Activated T-helper 17 cell treated with anti-CD3 and anti-CD28 coated beads, Interleukin-2, amount 50 U/mL, for 72 hours (primary cell): Measurements from ENCODE around the gene CHN2. TPM values are rescaled to one million over a fixed set of nuclear protein-coding genes. Genes with fewer than 3 reads are reported as not detected.
A peak's percentile ranks its signal among the peaks of the same experiment; 100 is the strongest.

Experiments
- ATAC-seq: fragments of 150-1000 bp; cut with Tn5 transposase; replicated peaks from 2 replicates; pipeline ENCODE4 v1.10.0; 2021; ENCODE audit warnings: mild to moderate bottlenecking, moderate library complexity
- H3K27ac Mint-ChIP-seq: one replicate; pipeline ENCODE4 v1.8.0; 2022; ENCODE audit warnings: mixed read lengths
- H3K27me3 Mint-ChIP-seq: one replicate; pipeline ENCODE4 v1.8.0; 2022; ENCODE audit warnings: mixed read lengths
- H3K36me3 Mint-ChIP-seq: one replicate; pipeline ENCODE4 v1.8.0; 2022; ENCODE audit warnings: low read depth, mild to moderate bottlenecking, mixed read lengths
- H3K4me1 Mint-ChIP-seq: one replicate; pipeline ENCODE4 v1.8.0; 2022; ENCODE audit warnings: mixed read lengths
- H3K4me3 Mint-ChIP-seq: one replicate; pipeline ENCODE4 v1.8.0; 2022; ENCODE audit warnings: mild to moderate bottlenecking, mixed read lengths
- H3K9me3 Mint-ChIP-seq: one replicate; pipeline ENCODE4 v1.8.0; 2022; ENCODE audit warnings: mixed read lengths
- total RNA-seq, 2 donors: library from RNA; stranded (reverse); gene quantifications; one replicate each; pipeline ENCODE4 v1.2.3, GENCODE V29; 2022

CHN2 gene
- total RNA-seq, 2 donors from 2014 or later: 0.85 TPM; not detected in 1

DNA sequence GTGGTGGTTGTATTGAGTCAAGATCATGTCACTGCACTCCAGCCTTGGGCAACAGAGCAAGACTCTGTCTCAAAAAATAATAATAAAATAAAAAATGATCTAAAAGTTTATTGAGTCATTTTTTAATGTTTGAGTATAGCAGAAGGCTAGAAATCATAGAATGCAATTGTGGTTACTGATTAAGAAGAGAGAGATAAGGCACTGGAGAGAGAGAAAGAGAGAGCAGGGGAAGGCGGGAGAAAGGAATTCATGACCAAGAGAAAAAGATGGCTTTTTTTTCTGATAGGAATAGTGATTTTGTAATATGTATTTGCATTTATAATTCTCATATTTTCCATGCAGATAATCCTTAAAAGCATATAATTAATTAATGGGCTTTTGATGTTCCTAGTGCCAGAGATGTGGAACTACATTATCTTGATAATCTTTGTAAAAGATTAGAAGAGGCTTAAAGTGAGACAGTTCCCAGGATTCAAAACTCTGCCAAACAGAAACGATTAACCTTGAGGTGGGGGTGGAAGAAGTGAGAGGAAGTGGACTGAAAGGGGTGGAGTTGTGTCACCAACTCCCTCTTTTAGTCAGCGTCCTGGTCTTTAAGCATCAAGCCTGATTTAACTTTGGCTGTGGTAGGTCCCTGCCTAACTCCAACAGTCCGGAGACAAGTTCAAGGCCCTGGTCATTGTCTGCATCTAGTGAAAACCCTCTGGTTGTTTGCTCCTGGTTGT is 76.2 kb downstream of the CHN2 start:
- Mint-ChIP-seq H3K4me3 (no peak overlapping the region), H3K27me3 (peaks cover 3% of the 10 kb centered on the region), H3K4me1 (no peaks in the 10 kb centered on the region), H3K36me3 (no peaks in the 10 kb centered on the region), H3K27ac (no peak overlapping the region), H3K9me3 (no peaks in the 10 kb centered on the region)
- peak; percentile 74 for ATAC-seq

DNA sequence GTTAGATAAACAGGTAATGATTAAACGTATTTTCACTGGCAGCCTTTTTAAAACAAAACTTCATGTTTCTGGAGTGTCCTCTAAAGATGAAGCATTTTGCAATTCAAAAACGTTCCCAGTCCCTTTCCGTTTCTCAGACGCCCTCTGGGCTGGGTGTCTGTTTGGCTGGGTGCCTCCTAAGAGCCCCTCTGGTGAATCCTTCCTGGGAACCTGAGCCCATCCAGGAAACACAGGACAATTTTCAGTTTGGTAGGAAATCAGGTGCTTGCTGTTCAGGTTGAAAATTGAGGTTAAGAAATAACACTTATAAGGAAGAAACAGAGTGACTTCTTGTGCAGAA is 76.7 kb downstream of the CHN2 start:
- ATAC-seq: no peak
- no peak overlapping the region for H3K27ac Mint-ChIP-seq
- H3K9me3 Mint-ChIP-seq: no peaks in the 10 kb centered on the region
- no peaks in the 10 kb centered on the region for H3K4me1 Mint-ChIP-seq
- H3K27me3 Mint-ChIP-seq: peaks cover 3% of the 10 kb centered on the region
- H3K36me3 Mint-ChIP-seq: no peaks in the 10 kb centered on the region
- H3K4me3 Mint-ChIP-seq: no peak overlapping the region

DNA sequence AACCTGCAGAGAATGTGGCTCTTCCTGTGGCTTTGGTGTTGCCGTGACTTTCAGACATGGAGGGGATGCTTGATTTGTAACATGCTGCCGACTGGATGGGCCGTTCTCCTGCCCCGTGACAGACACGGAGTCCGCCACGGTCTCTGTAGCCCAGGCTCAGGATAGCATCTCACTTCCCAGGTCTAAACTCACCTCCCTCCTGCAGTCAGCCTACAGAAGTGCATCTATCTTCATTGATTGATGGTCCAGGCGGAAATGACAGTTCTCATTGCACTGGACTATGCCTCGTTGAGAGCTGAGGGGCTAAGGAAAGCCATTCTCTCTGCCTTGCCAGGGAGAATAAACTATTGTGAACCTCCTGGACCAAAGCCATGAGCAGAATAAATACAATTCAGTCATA is 77.5 kb downstream of the CHN2 start:
- no peaks in the 10 kb centered on the region for H3K4me1 Mint-ChIP-seq
- no peaks in the 10 kb centered on the region for H3K36me3 Mint-ChIP-seq
- no peaks in the 10 kb centered on the region for H3K9me3 Mint-ChIP-seq
- H3K4me3 Mint-ChIP-seq: no peak overlapping the region
- peaks cover 3% of the 10 kb centered on the region for H3K27me3 Mint-ChIP-seq
- ATAC-seq: no peak
- H3K27ac Mint-ChIP-seq: no peak overlapping the region

DNA sequence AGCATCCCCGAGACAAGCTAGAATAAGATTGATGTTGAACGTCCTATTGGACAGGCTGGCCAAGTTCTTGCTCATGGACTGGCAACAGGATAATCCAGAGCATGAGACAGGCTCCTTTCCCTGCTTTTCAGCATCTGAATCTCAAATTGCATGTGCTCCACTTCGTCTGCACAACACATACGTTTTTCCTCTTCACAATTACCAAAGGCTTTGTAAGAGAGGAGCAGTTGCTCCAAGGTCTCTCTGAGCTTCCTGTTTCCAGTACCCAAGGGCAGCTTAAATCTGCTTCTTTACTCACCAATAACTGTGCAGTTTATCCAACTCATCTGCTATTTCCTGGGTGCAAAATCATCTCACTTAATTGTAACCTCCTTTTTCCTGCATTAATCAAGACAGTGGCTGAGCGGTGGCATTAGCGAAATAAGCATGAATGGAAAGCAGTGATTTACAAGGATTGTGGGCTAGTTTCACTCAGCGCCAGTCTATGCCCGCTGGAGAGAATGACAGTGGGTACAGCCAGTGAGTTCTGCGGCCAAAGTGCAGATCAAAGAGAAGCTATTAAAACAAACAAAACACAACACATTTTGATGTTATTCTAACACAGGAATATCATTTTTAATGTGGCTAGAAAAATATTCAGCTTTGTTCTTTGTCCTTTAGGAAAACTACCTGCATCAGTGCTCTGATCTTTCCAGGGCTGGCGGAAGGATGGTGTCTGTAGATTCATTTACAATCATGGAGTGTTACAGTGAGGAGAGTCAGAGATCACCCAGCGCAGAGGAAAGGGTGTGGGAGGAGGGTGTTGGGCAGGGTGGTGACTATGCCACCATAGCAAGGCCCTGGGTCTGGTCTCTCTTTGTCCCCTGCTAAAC is 79.8 kb downstream of the CHN2 start:
- H3K27me3 Mint-ChIP-seq: peaks cover 3% of the 10 kb centered on the region
- H3K36me3 Mint-ChIP-seq: no peaks in the 10 kb centered on the region
- H3K27ac Mint-ChIP-seq: no peak overlapping the region
- H3K9me3 Mint-ChIP-seq: no peaks in the 10 kb centered on the region
- no peak overlapping the region for H3K4me3 Mint-ChIP-seq
- H3K4me1 Mint-ChIP-seq: no peaks in the 10 kb centered on the region
- ATAC-seq: no peak

DNA sequence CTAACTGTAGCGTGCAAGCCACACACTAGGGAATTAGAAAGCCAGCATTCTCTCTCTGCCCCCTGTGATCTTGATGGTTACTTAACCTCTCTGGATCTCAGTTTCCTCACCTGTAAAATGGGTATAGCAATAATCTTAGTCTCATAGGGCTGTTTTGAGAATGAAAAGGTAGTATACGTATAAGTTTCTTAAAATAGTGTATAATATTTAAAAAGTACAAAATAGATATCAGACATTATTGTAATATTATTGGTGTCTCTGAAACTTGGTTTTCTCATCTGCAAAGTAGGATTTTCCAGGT is 80.4 kb downstream of the CHN2 start:
- no peaks in the 10 kb centered on the region for H3K4me1 Mint-ChIP-seq
- H3K36me3 Mint-ChIP-seq: no peaks in the 10 kb centered on the region
- H3K9me3 Mint-ChIP-seq: no peaks in the 10 kb centered on the region
- H3K4me3 Mint-ChIP-seq: no peak overlapping the region
- ATAC-seq: no peak
- no peak overlapping the region for H3K27ac Mint-ChIP-seq
- peaks cover 3% of the 10 kb centered on the region for H3K27me3 Mint-ChIP-seq

DNA sequence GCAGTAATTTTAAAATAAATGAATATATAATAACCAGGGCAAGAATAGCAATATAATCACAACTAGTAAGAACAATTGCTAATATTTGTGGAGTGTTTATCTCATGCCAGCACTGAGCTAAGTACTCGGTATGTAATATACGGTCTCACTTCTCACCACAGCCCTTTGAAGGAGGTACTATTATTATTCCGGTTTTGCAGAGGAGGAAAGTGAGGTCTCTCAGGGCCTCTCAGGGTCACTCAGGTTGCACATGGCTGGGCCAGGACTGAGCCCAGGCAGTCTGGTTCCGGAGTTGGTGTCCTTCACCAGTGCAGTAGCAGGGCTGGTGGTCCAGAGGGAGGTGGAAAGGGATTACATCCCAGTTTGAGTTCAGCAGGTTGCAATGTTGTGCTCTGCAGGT is 80.9 kb downstream of the CHN2 start:
- H3K9me3 Mint-ChIP-seq: no peaks in the 10 kb centered on the region
- no peak for ATAC-seq
- H3K4me3 Mint-ChIP-seq: no peak overlapping the region
- no peak overlapping the region for H3K27ac Mint-ChIP-seq
- no peaks in the 10 kb centered on the region for H3K4me1 Mint-ChIP-seq
- peaks cover 3% of the 10 kb centered on the region for H3K27me3 Mint-ChIP-seq
- H3K36me3 Mint-ChIP-seq: no peaks in the 10 kb centered on the region

DNA sequence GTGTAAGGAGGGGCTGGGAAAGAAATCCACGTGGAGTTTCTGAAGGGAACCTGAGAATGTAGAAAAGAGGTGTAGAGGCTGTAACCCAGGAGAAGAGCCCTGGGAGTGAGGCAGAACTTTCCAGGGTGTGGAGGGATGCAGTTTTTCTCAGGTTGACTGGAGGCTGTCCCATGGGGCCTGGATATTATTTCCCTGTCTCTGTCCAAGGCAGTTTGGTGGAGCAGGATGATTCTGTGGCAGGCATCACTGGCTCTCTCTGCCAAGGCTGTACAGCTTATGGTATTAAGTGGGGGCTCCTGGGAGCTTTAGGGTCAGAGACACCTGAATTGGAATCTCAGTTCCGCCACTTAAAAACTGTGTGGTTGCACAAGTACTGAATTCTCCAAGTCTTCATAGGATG is 81.6 kb downstream of the CHN2 start:
- Mint-ChIP-seq H3K4me3 (no peak overlapping the region), H3K9me3 (no peaks in the 10 kb centered on the region), H3K36me3 (no peaks in the 10 kb centered on the region), H3K4me1 (no peaks in the 10 kb centered on the region), H3K27ac (no peak overlapping the region), H3K27me3 (peaks cover 6% of the 10 kb centered on the region)
- no peak for ATAC-seq

DNA sequence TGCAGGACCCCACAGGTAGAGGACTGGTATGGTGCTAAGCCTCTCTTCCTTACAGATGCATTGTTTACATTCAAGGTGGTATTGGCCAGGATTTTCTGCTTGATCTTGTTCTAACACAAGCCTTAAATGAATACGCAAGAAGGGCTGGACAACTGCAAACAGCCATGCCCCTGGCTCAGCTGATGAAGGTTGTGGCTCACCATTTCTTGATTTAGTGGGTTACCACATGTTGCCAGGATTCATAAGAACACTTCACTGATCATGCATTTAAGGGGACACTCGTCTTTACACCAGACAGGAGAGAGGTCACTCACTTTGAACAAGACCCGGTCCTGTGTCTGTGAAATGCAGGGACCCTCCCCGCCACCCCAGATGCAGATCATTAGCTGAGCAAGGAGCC is 82.2 kb downstream of the CHN2 start:
- ATAC-seq: no peak
- no peak overlapping the region for H3K27ac Mint-ChIP-seq
- H3K4me3 Mint-ChIP-seq: no peak overlapping the region
- H3K36me3 Mint-ChIP-seq: no peaks in the 10 kb centered on the region
- no peaks in the 10 kb centered on the region for H3K4me1 Mint-ChIP-seq
- H3K27me3 Mint-ChIP-seq: peaks cover 8% of the 10 kb centered on the region
- no peaks in the 10 kb centered on the region for H3K9me3 Mint-ChIP-seq

DNA sequence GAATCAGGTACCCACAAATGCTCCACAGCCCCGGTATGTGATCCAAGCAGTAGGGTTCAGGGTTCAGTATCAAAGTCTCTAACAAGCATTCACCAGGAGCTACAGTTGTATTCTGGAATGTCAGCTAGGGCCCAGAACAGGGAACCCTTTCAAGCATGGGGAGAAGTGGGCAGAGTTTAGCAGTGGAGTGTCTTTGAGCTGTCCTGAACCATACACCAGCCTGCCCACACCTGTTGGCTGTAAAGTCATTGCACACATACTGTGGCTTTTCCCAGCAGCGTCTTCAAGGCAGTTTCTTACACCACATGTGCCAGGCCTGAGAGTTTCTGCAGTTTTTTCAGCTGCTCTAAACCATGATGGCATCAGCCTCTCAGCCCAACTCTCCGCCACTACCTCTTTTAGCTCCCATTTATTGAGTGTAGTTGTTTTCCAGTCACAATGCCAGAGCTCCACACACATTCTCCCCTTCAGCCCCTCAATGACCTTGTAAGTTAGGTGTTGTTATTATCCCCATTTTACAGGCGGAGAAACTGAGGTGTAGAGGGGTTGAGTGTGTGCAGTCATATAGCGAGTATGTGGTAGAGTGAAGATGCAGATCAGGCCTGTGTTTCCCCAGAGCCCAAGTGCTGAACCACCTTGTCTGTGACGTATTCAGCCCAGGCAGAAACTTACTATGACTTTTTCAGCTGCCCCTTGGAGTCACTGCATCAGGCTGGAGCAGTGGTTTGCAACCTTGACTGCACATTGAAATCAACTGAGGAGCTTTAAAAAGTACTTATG is 83.1 kb downstream of the CHN2 start:
- Mint-ChIP-seq H3K36me3 (no peaks in the 10 kb centered on the region), H3K4me1 (no peaks in the 10 kb centered on the region), H3K9me3 (no peaks in the 10 kb centered on the region), H3K4me3 (no peak overlapping the region), H3K27me3 (peaks cover 12% of the 10 kb centered on the region), H3K27ac (no peak overlapping the region)
- peak; percentile 65 for ATAC-seq

DNA sequence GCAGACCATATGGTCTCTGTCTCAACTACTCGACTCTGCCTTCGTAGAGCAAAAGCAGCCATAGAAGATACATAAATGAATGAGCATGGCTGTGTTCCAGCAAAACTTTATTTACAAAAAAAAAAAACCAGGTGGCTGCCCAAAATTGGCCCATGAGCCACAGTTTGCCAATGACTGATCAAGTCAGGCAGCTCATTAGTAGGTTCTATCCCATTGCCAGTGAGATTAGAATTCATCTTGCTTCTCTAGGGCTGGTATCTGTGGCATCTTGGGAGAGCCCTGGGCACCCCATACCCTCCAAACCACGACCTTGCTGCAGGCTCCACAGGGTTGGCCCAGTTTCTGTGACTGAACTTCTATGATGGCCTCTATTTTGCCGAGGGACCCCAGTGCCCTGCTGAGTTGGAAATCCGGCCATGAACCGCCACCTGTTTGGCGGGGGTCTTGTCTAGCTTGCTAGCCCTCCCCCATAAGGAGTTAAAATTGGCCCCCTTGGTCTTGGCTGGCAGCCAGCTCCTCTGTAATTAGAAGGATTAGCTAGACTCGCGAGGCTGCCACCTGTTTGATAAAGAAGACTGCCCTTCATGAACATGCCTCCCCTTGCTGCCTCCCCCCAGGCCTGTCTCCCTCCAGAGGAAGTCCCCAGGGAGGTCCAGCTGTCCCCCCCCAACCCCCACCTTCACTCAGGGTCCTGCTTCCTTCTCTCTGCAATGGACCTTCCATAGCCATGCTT is 83.9 kb downstream of the CHN2 start:
- ATAC-seq: no peak
- no peak overlapping the region for H3K27ac Mint-ChIP-seq
- no peaks in the 10 kb centered on the region for H3K36me3 Mint-ChIP-seq
- no peak overlapping the region for H3K4me3 Mint-ChIP-seq
- no peaks in the 10 kb centered on the region for H3K4me1 Mint-ChIP-seq
- no peaks in the 10 kb centered on the region for H3K9me3 Mint-ChIP-seq
- H3K27me3 Mint-ChIP-seq: peaks cover 11% of the 10 kb centered on the region

DNA sequence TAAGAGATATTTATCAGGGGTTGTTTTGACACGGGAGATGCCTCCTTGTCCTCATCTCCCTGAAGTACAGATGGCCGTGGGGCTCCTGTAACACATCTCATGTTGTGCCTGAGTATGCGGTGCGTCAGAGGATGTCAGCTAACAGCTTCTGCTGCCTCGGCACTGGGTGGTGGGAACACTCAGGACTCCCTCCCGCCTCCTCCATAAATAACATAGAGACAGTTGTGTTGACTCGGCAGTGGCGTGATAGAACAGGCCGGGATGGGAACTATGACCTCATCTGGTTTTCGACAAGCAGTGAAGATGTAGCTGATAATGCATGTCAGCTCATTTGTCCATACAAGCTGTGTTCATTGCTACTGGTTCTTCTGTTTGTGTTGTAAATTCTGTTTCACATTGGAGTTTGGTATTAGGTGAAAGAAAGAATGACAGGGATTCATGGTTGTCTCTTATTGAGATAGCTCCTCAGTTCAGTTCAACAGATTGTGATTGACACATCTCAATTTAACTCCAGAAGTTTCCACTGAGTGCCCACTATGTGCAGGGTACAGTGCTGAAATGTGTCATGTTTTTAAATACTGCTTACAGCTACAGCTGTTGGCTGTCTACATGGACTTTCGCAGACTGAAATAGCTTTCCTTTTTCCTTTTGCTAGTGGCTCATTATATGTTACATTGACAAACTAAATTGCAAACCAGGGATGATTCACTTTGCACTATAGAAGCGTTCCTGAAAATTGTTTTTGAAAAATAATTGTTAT is 87.4 kb downstream of the CHN2 start:
- ATAC-seq: no peak
- no peaks in the 10 kb centered on the region for H3K36me3 Mint-ChIP-seq
- H3K4me3 Mint-ChIP-seq: no peak overlapping the region
- no peaks in the 10 kb centered on the region for H3K9me3 Mint-ChIP-seq
- peaks cover 14% of the 10 kb centered on the region for H3K27me3 Mint-ChIP-seq
- H3K27ac Mint-ChIP-seq: no peak overlapping the region
- H3K4me1 Mint-ChIP-seq: no peaks in the 10 kb centered on the region

DNA sequence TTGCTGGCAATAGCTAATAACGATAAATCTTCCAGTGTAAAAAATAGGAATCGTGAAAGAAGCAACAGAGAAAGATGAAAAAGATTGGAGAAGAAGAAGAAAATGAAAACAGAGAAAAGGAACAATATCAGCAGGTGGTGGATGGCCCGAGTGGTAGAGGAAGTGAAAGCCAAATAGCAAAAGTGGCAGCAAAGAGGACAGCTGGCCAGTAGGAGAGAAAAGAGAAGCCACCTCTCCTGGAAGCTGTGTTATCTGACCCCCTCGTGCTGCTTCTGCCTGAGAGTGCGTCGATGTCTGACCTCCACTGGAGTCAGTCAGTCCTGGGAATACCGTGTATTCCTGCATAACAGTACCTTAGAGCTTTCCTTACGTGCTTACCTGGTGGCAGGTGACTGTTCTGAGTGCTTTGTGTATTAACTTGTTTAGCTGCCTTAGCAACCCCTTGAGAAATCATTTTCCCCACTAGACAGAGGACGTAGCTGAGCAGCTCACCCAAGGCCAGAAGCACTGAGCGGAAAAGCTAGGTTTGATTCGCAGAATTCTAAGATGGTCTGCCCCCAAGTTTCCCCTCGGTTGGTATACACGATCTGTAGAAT is 88.3 kb downstream of the CHN2 start:
- H3K27ac Mint-ChIP-seq: no peak overlapping the region
- ATAC-seq: no peak
- H3K9me3 Mint-ChIP-seq: no peaks in the 10 kb centered on the region
- H3K27me3 Mint-ChIP-seq: peaks cover 14% of the 10 kb centered on the region
- no peaks in the 10 kb centered on the region for H3K4me1 Mint-ChIP-seq
- no peaks in the 10 kb centered on the region for H3K36me3 Mint-ChIP-seq
- H3K4me3 Mint-ChIP-seq: no peak overlapping the region

DNA sequence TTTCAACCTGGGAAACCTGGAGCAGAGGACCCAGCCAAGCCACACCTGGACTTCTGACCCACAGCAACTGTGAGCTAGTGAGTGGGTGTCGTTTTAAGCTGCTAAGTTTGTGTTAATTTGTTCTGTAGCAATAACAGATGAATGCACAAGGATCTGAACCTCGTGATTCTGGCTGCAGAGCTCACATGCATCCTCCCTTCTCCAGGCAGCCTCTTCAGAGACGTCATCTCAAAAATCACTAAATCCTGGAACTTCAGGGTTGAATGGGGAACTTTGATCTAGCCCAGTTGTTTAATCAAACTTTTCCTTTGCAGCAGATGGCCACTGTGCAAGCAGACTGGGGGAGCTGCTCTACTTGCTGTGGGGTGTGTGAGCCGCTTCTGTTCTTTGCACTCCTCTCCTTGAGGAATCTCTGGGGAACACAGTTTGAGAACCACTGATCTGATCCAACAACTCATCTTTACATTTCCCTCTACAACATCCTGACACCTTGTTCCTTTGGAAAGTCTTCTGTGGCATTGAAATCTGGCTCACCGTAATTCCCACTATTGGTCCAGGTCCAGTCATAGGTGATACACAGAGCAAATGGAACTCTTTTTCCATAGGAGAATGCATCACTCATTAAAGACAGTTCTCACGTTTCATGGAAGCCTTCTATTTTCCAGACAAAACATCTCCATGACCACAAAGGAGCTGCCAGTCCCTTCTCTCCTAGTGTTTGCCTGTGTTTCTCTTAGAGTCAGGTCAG is 90.3 kb downstream of the CHN2 start:
- peaks cover 14% of the 10 kb centered on the region for H3K27me3 Mint-ChIP-seq
- H3K9me3 Mint-ChIP-seq: no peaks in the 10 kb centered on the region
- H3K4me3 Mint-ChIP-seq: no peak overlapping the region
- no peak for ATAC-seq
- no peaks in the 10 kb centered on the region for H3K36me3 Mint-ChIP-seq
- H3K4me1 Mint-ChIP-seq: no peaks in the 10 kb centered on the region
- no peak overlapping the region for H3K27ac Mint-ChIP-seq
